A549 (cell line): ENCODE data around the gene SPTLC2.

ENCODE experiments used
- EP300 ChIP-seq, 2 experiments: fragments of >200 bp; sonication (Bioruptor Twin); formaldehyde crosslinking; IDR thresholded peaks; 2 replicates in 1 of 2; 3 replicates in 1 of 2; pipeline ENCODE4 v1.6.1; 2016 to 2017
- HES2 ChIP-seq: fragments of >200 bp; sonication (Bioruptor Twin); formaldehyde crosslinking; IDR thresholded peaks from 2 replicates; pipeline ENCODE4 v1.6.1; 2016
- HOXB5 ChIP-seq: fragments of 250-450 bp; sonication (Bioruptor Pico); IDR thresholded peaks from 2 replicates; pipeline ENCODE4 v1.5.0; 2020; ENCODE audit warnings: mild to moderate bottlenecking, moderate library complexity
- PBX3 ChIP-seq: IDR thresholded peaks from 2 replicates; pipeline ENCODE4 v1.6.1; 2012
- POLR2A ChIP-seq: IDR thresholded peaks from 2 replicates; pipeline ENCODE4 v1.6.1; 2012; ENCODE audit warnings: mild to moderate bottlenecking, low read length
- RNF2 ChIP-seq: fragments of 200-600 bp; sonication (generic); IDR thresholded peaks from 2 replicates; pipeline ENCODE4 v1.6.1; 2016; ENCODE audit warnings: low read depth, mild to moderate bottlenecking, antibody characterized with exemption, moderate library complexity, borderline replicate concordance
- SMC3 ChIP-seq: fragments of >200 bp; sonication (Bioruptor Twin); formaldehyde crosslinking; IDR thresholded peaks from 3 replicates; pipeline ENCODE4 v1.6.1; 2018; ENCODE audit warnings: inconsistent platforms
- TP53 ChIP-seq: fragments of 250-450 bp; sonication (Bioruptor Pico); IDR thresholded peaks from 2 replicates; pipeline ENCODE4 v1.5.0; 2021; ENCODE audit warnings: mild to moderate bottlenecking, moderate library complexity
- ZFP36 ChIP-seq: fragments of 450-650 bp; IDR thresholded peaks from 2 replicates; pipeline ENCODE4 v1.6.1; 2014; ENCODE audit warnings: borderline replicate concordance; ENCODE audit not compliant: partially characterized antibody
- TF ChIP-seq, protein P1 (sequence below): fragments of >200 bp; sonication (Bioruptor Twin); formaldehyde crosslinking; IDR thresholded peaks from 3 replicates; pipeline ENCODE4 v1.5.1; 2016

GRCh38 chr14:77508876-77509275, 107.6 kb downstream of the SPTLC2 start:
- TF ChIP-seq PBX3 = no peak
- TF ChIP-seq ZFP36 = no peak
- TF ChIP-seq, protein P1, sequence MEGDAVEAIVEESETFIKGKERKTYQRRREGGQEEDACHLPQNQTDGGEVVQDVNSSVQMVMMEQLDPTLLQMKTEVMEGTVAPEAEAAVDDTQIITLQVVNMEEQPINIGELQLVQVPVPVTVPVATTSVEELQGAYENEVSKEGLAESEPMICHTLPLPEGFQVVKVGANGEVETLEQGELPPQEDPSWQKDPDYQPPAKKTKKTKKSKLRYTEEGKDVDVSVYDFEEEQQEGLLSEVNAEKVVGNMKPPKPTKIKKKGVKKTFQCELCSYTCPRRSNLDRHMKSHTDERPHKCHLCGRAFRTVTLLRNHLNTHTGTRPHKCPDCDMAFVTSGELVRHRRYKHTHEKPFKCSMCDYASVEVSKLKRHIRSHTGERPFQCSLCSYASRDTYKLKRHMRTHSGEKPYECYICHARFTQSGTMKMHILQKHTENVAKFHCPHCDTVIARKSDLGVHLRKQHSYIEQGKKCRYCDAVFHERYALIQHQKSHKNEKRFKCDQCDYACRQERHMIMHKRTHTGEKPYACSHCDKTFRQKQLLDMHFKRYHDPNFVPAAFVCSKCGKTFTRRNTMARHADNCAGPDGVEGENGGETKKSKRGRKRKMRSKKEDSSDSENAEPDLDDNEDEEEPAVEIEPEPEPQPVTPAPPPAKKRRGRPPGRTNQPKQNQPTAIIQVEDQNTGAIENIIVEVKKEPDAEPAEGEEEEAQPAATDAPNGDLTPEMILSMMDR = no peak
- TF ChIP-seq POLR2A = no peak
- TF ChIP-seq TP53 (CRISPR knock-in tag) = no peak
- no peak for TF ChIP-seq EP300 (IDR thresholded peaks at IDR 0.05)
- no peak for TF ChIP-seq HES2
- no peak for TF ChIP-seq RNF2
- TF ChIP-seq SMC3 = no peak
- TF ChIP-seq HOXB5 (CRISPR knock-in tag) = no peak
